Measurements from ENCODE around the gene ALG1L2. TPM values are rescaled to one million over a fixed set of nuclear protein-coding genes. Genes with fewer than 3 reads are reported as not detected.
"Not testable (repeated sequence)": the region's sequence is repeated elsewhere in the genome, so short reads cannot be mapped to it uniquely, and the experiment has no call there.

The ALG1L2 gene
- total and polyA plus RNA-seq, 2 of the 8 experiments (the other 6 are each of a cell fraction or from before 2014, with no cell fraction given): 0.15 to 1.7 TPM

- CTCF ChIA-PET (ENCODE audit: partially characterized antibody): interaction anchor here (1.1 to 1.6 kb wide), 4 partner anchors 48 to 105 kb away, joined by 3 to 6 read pairs (median 3); no protein-coding TSS in a partner anchor
- H2BK15ac ChIP-seq (ENCODE audit: low read length); H3K4me1 ChIP-seq (replicated peaks in 1 of 4; ENCODE audit: control insufficient read depth in 3 of 4, insufficient read depth in 4 of 4, low read length in 3 of 4); H4K91ac ChIP-seq (replicated peaks; ENCODE audit: insufficient read length, low read length); H3K36me3 ChIP-seq (ENCODE audit: control insufficient read depth in 2 of 4, insufficient read depth in 4 of 4, low read length in 3 of 4); H3K18ac ChIP-seq (ENCODE audit: extremely low read depth, low read length); H3K27me3 ChIP-seq (replicated peaks in 1 of 4; ENCODE audit: control insufficient read depth in 3 of 4, extremely low read depth in 1 of 4, insufficient read depth in 3 of 4, low read length in 3 of 4); H3K79me2 ChIP-seq (ENCODE audit: control insufficient read depth in 1 of 2, insufficient read depth in 2 of 2, low read length in 2 of 2); H2BK12ac ChIP-seq (ENCODE audit: low read depth, low read length); H3K4me2 ChIP-seq (ENCODE audit: insufficient read depth in 1 of 2, low read depth in 2 of 2, low read length in 2 of 2); H3K23ac ChIP-seq (ENCODE audit: insufficient read length); H4K5ac ChIP-seq (ENCODE audit: insufficient read length, low read depth, low read length); H2BK120ac ChIP-seq (replicated peaks; ENCODE audit: low read depth, low read length); H4K8ac ChIP-seq (ENCODE audit: extremely low read depth, insufficient read depth, low read length); H4K20me1 ChIP-seq (replicated peaks in 1 of 2; ENCODE audit: control insufficient read depth in 1 of 2, insufficient read depth in 2 of 2, low read length in 2 of 2); H3K56ac ChIP-seq (replicated peaks; ENCODE audit: insufficient read length, low read depth, low read length); H2BK20ac ChIP-seq (ENCODE audit: low read length); H3K14ac ChIP-seq (ENCODE audit: insufficient read length); H3K27ac ChIP-seq (ENCODE audit: low read depth, low read length); DNase-seq (ENCODE audit: low read depth in 1 of 2, low spot score in 2 of 2); H3K79me1 ChIP-seq (ENCODE audit: low read depth, low read length); H3K4ac ChIP-seq (replicated peaks; ENCODE audit: insufficient read length, low read depth, low read length); H3K23me2 ChIP-seq (ENCODE audit: low read depth, low read length); H3K9ac ChIP-seq (replicated peaks in 1 of 4; ENCODE audit: extremely low read depth in 1 of 4, low read depth in 3 of 4, low read length in 3 of 4); H2BK5ac ChIP-seq (ENCODE audit: low read depth, low read length); H2AFZ ChIP-seq (ENCODE audit: low read length); H3K9me3 ChIP-seq (ENCODE audit: insufficient read depth in 2 of 2, low read depth in 1 of 2, low read length in 1 of 2); POLR2A ChIA-PET (ENCODE audit: partially characterized antibody); H3K4me3 ChIP-seq (ENCODE audit: extremely low read depth in 1 of 4, insufficient read depth in 2 of 4, low read depth in 3 of 4, low read length in 4 of 4); H2AK5ac ChIP-seq (ENCODE audit: low read depth, low read length); FAIRE-seq: not testable (repeated sequence)
- 79% methylated on average over 6 of the region's 6 CpGs; no CpG with 5 or more reads in 1 of the 2 experiments for WGBS, 2 experiments (ENCODE audit: extremely low coverage in 1 of 2, insufficient coverage in 1 of 2, insufficient read length in 1 of 2, insufficient replicate concordance in 2 of 2, low coverage in 1 of 2, low lambda C conversion rate in 2 of 2, missing lambda C conversion rate in 1 of 2)
These were observed 38.0 kb upstream of the ALG1L2 start for GRCh38 chr3:130043658-130044057.
